HCT116 (cell line): ENCODE measurements around the gene LRRFIP1. TPM values are rescaled to one million over a fixed set of nuclear protein-coding genes. Genes with fewer than 3 reads are reported as not detected.
"Not testable (repeated sequence)": the region's sequence is repeated elsewhere in the genome, so short reads cannot be mapped to it uniquely, and the experiment has no call there.

ENCODE experiments used
- ATAC-seq: fragments of 200-7000 bp; cut with Tn5 transposase; 2 replicates; pipeline ENCODE4 v1.9.1; 2020; ENCODE audit warnings: mild to moderate bottlenecking, moderate library complexity
- BruUV-seq: library from RNA; stranded (reverse); fragments of 400-500 nt; replicated peaks from 2 replicates; lab custom pipeline; 2021; lab: Mats Ljungman, UMichigan
- CTCF ChIA-PET: fragments of 300-600 bp; sonication (Branson Sonifier 250); formaldehyde crosslinking; loops from one replicate; lab custom pipeline; 2021; ENCODE audit warnings: antibody characterized with exemption; lab: Charles Lee
- POLR2A ChIA-PET: fragments of 300-600, 350-600 bp; sonication (Branson Sonifier 250); formaldehyde crosslinking; loops from one replicate; lab custom pipeline; 2021; ENCODE audit warnings: antibody characterized with exemption; lab: Charles Lee
- RAD21 ChIA-PET, 2 experiments: fragments of 300-600 bp; sonication (Branson Sonifier 250); formaldehyde crosslinking; loops; one replicate each; lab custom pipeline; 2023; ENCODE audit warnings: low total read pairs in 2 of 2; ENCODE audit not compliant: uncharacterized antibody in 2 of 2, unreplicated experiment in 2 of 2, low non-redundant PET in 1 of 2; lab: Charles Lee
- DNase-seq: peaks from one replicate; pipeline ENCODE4 v3.0.0-alpha.2; 2010; ENCODE audit warnings: low read depth, low spot score
- H2AFZ ChIP-seq: fragments of 200-600 bp; shearing (Covaris generic), sonication (generic); 2 replicates; pipeline ENCODE4 v1.6.1; 2017; ENCODE audit warnings: low read depth, mixed run types, mixed read lengths, antibody characterized with exemption, low read length; ENCODE audit not compliant: poor library complexity, severe bottlenecking
- H3K27ac ChIP-seq: 2 replicates; pipeline ENCODE4 v1.5.1; 2012; ENCODE audit warnings: low read depth, low read length
- H3K27me3 ChIP-seq: fragments of 200-600 bp; sonication (generic); 2 replicates; pipeline ENCODE4 v1.6.1; 2016; ENCODE audit warnings: mixed run types, low read length, mixed read lengths; ENCODE audit not compliant: insufficient read depth
- H3K36me3 ChIP-seq, 2 experiments: fragments of 200-500 bp in 1 of 2; fragments of 200-600 bp in 1 of 2; sonication (Bioruptor generic) in 1 of 2; sonication (generic) in 1 of 2; 2 replicates each; pipeline versions ENCODE4 v1.5.1 to v1.6.1; 2014 to 2016; ENCODE audit warnings: low read length in 2 of 2, inconsistent platforms in 1 of 2, mixed read lengths in 1 of 2, mixed run types in 1 of 2; ENCODE audit not compliant: insufficient read depth in 2 of 2, control insufficient read depth in 1 of 2
- H3K4me1 ChIP-seq, 2 experiments: fragments of 200-600 bp in 1 of 2; sonication (generic) in 1 of 2; 2 replicates each; pipeline versions ENCODE4 v1.5.1 to v1.6.1; 2012 to 2017; ENCODE audit warnings: low read length in 2 of 2, inconsistent platforms in 1 of 2, mild to moderate bottlenecking in 1 of 2, mixed read lengths in 1 of 2, mixed run types in 1 of 2, moderate library complexity in 1 of 2; ENCODE audit not compliant: insufficient read depth in 2 of 2, control insufficient read depth in 1 of 2
- H3K4me2 ChIP-seq: fragments of 200-600 bp; sonication (generic); 2 replicates; pipeline ENCODE4 v1.6.1; 2017; ENCODE audit warnings: mixed run types, low read length, mixed read lengths
- H3K4me3 ChIP-seq, 2 experiments: fragments of 200-600 bp in 1 of 2; sonication (generic) in 1 of 2; replicated peaks in 1 of 2; 2 replicates each; pipeline ENCODE4 v1.5.1; 2011 to 2016; ENCODE audit warnings: low read length in 2 of 2, control low read depth in 1 of 2, low read depth in 1 of 2, mild to moderate bottlenecking in 1 of 2, mixed read lengths in 1 of 2, mixed run types in 1 of 2
- H3K79me2 ChIP-seq: fragments of 200-600 bp; sonication (generic); 2 replicates; pipeline ENCODE4 v1.6.1; 2017; ENCODE audit warnings: mild to moderate bottlenecking, mixed run types, low read length, moderate library complexity, mixed read lengths; ENCODE audit not compliant: insufficient read depth
- H3K9ac ChIP-seq: fragments of 200-600 bp; sonication (generic); 2 replicates; pipeline ENCODE4 v1.6.1; 2016; ENCODE audit warnings: low read length, mixed read lengths
- H3K9me2 ChIP-seq: fragments of 200-600 bp; sonication (generic), shearing (Covaris generic); 2 replicates; pipeline ENCODE4 v1.6.1; 2017; ENCODE audit warnings: mixed run types, mild to moderate bottlenecking, moderate library complexity; ENCODE audit not compliant: insufficient read depth
- H3K9me3 ChIP-seq, 2 experiments: fragments of 200-500 bp in 1 of 2; fragments of 200-600 bp in 1 of 2; sonication (Bioruptor generic) in 1 of 2; sonication (generic) in 1 of 2; 2 replicates each; pipeline ENCODE4 v1.6.1; 2014 to 2017; ENCODE audit warnings: low read length in 2 of 2, mixed read lengths in 2 of 2, inconsistent platforms in 1 of 2, low read depth in 1 of 2, mild to moderate bottlenecking in 1 of 2, mixed run types in 1 of 2, moderate library complexity in 1 of 2; ENCODE audit not compliant: control insufficient read depth in 1 of 2, insufficient read depth in 1 of 2
- H4K20me1 ChIP-seq: fragments of 200-600 bp; sonication (generic), shearing (Covaris generic); 2 replicates; pipeline ENCODE4 v1.6.1; 2017; ENCODE audit warnings: mixed run types, mild to moderate bottlenecking, moderate library complexity; ENCODE audit not compliant: insufficient read depth
- CBX3 ChIP-seq: IDR thresholded peaks from 2 replicates; pipeline ENCODE4 v1.6.1; 2012; ENCODE audit warnings: low read depth
- CEBPB ChIP-seq: IDR thresholded peaks from 2 replicates; pipeline ENCODE4 v1.6.1; 2012; ENCODE audit warnings: low read depth
- EZH2phosphoT487 ChIP-seq: fragments of 200-600 bp; IDR thresholded peaks from 2 replicates; pipeline ENCODE4 v1.6.1; 2018; ENCODE audit warnings: antibody characterized with exemption, borderline replicate concordance
- POLR2A ChIP-seq: IDR thresholded peaks from 2 replicates; pipeline ENCODE4 v1.7.0; 2011; ENCODE audit warnings: borderline replicate concordance; ENCODE audit not compliant: insufficient read depth, insufficient read length; ENCODE audit errors: extremely low read depth
- RAD21 ChIP-seq: IDR thresholded peaks from 2 replicates; pipeline ENCODE4 v1.6.1; 2012; ENCODE audit warnings: low read depth, mild to moderate bottlenecking
- SIN3A ChIP-seq: IDR thresholded peaks from 2 replicates; pipeline ENCODE4 v1.6.1; 2012; ENCODE audit warnings: low read depth
- SP1 ChIP-seq: IDR thresholded peaks from 2 replicates; pipeline ENCODE4 v1.6.1; 2012; ENCODE audit warnings: low read depth
- TCF7L2 ChIP-seq: IDR thresholded peaks from 2 replicates; pipeline ENCODE4 v1.7.0; 2011; ENCODE audit warnings: borderline replicate concordance, inconsistent platforms; ENCODE audit not compliant: insufficient read depth, insufficient read length; ENCODE audit errors: extremely low read depth
- intact Hi-C: fragments of 100-400 bp; cut with micrococcal nuclease; formaldehyde crosslinking; loops from 2 replicates; pipeline ENCODE4 v1.10.0; 2022
- total RNA-seq: library from RNA; stranded (reverse); gene quantifications from one replicate; pipeline ENCODE4 v1.2.1, GENCODE V29; 2021; ENCODE audit not compliant: unreplicated experiment

Gene LRRFIP1
- total RNA-seq, 1 experiment from 2014 or later: 76.9 TPM

GRCh38 chr2:237765122-237765521, 137.7 kb downstream of the LRRFIP1 start:
- H3K9me3 ChIP-seq, H3K27ac ChIP-seq, BruUV-seq, H4K20me1 ChIP-seq, H2AFZ ChIP-seq, H3K9ac ChIP-seq, DNase-seq, H3K4me1 ChIP-seq, H3K9me2 ChIP-seq, ATAC-seq, H3K4me2 ChIP-seq, CTCF ChIA-PET, H3K4me3 ChIP-seq, H3K79me2 ChIP-seq, RAD21 ChIA-PET, POLR2A ChIA-PET, intact Hi-C loops, H3K27me3 ChIP-seq: not testable (repeated sequence)
- peaks cover 14% of the 10 kb centered on the region in 2 experiments; a peak in 3 of 4 replicates for H3K36me3 ChIP-seq

- H3K9ac ChIP-seq: no peak overlapping the region
- no peak overlapping the region for H2AFZ ChIP-seq
- ChIA-PET POLR2A (no interaction called here), RAD21 (no interaction called here), CTCF (no interaction called here)
- BruUV-seq: no TSS peak
- H3K27me3 ChIP-seq: no peaks in the 10 kb centered on the region
- no peak overlapping the region for H3K27ac ChIP-seq
- intact Hi-C loops: no loop called here
- H3K79me2 ChIP-seq: no peaks in the 10 kb centered on the region
- TF ChIP-seq SIN3A (no peak), SP1 (no peak), EZH2phosphoT487 (no peak), CEBPB (no peak), POLR2A (no peak), TCF7L2 (no peak), RAD21 (no peak), CBX3 (no peak)
- H3K36me3 ChIP-seq: peaks cover 6 to 10% of the 10 kb centered on the region in 2 experiments; a peak in 3 of 4 replicates
- no peaks in the 10 kb centered on the region; the same call in 1 of the 2 replicates for H4K20me1 ChIP-seq
- H3K4me2 ChIP-seq: no peak overlapping the region
- no peaks in the 10 kb centered on the region for H3K4me1 ChIP-seq
- no peaks in the 10 kb centered on the region for H3K9me3 ChIP-seq
- H3K4me3 ChIP-seq: no peak overlapping the region
- no peaks in the 10 kb centered on the region for H3K9me2 ChIP-seq
- no peak for ATAC-seq
- no peak for DNase-seq
These were observed 138.5 kb downstream of the LRRFIP1 start for GRCh38 chr2:237765875-237766274.
